ENCODE results near the gene PCDHGA11.
"Not testable (repeated sequence)": the region's sequence is repeated elsewhere in the genome, so short reads cannot be mapped to it uniquely, and the experiment has no call there.

The PCDHGA11 gene

GRCh38 chr5:141431286-141431685 is 10.4 kb downstream of the PCDHGA11 start:
- DNase-seq (ENCODE audit: low read depth) = no peak

GRCh38 chr5:141432308-141432707 is 11.5 kb downstream of the PCDHGA11 start:
- not testable (repeated sequence) for DNase-seq (ENCODE audit: low read depth)

- not testable (repeated sequence) for DNase-seq (ENCODE audit: low read depth)
Measured at GRCh38 chr5:141432726-141433125, 11.9 kb downstream of the PCDHGA11 start.

- no peak for DNase-seq (ENCODE audit: low read depth)
Measured at GRCh38 chr5:141434006-141434405, 13.2 kb downstream of the PCDHGA11 start.

- no peak for DNase-seq (ENCODE audit: low read depth)
Measured at GRCh38 chr5:141437221-141437620, 16.4 kb downstream of the PCDHGA11 start.

GRCh38 chr5:141439411-141440141 is 18.7 kb downstream of the PCDHGA11 start:
- DNase-seq (ENCODE audit: low read depth) = no peak

GRCh38 chr5:141440341-141440740 is 19.5 kb downstream of the PCDHGA11 start:
- no peak for DNase-seq (ENCODE audit: low read depth)

GRCh38 chr5:141441571-141442170 is 20.8 kb downstream of the PCDHGA11 start:
- DNase-seq (ENCODE audit: low read depth) = no peak

- DNase-seq (ENCODE audit: low read depth) = no peak
Measured at GRCh38 chr5:141465351-141465750, 44.5 kb downstream of the PCDHGA11 start.

Data from CMK (cell line).